Measurements from ENCODE around the gene PHLDA2.

Gene PHLDA2

GRCh38 chr11:2881076-2881980 is 47.9 kb downstream of the PHLDA2 start:
- DNase-seq, result no peak

GRCh38 chr11:2880646-2881045 is 48.6 kb downstream of the PHLDA2 start:
- DNase-seq, result no peak

- DNase-seq, result no peak
Measured at GRCh38 chr11:2878782-2879181, 50.4 kb downstream of the PHLDA2 start.
